Measurements from ENCODE around the gene FADS6. TPM values are rescaled to one million over a fixed set of nuclear protein-coding genes. Genes with fewer than 3 reads are reported as not detected.
A peak's percentile ranks its signal among the peaks of the same experiment; 100 is the strongest.

The FADS6 gene
- total and polyA plus RNA-seq, 2 experiments from 2014 or later, result 0.42 to 0.73 TPM

- Histone ChIP-seq H3K36me3 (ENCODE audit: insufficient read depth) (no peaks in the 10 kb centered on the region), H3K4me1 (ENCODE audit: insufficient read depth) (peaks cover 16% of the 10 kb centered on the region), H3K9me2 (ENCODE audit: insufficient read depth) (no peaks in the 10 kb centered on the region), H3K27me3 (ENCODE audit: insufficient read depth) (peaks cover 78% of the 10 kb centered on the region), H2AFZ (peak within 1 kb of the TSS; percentile 86), H3K27ac (ENCODE audit: low read depth) (no peak within 1 kb of the TSS), H3K4me2 (peak within 1 kb of the TSS; percentile 93), H3F3A (replicated peaks; ENCODE audit: low read depth) (no peaks in the 10 kb centered on the region), H4K20me1 (replicated peaks; ENCODE audit: insufficient read depth) (no peaks in the 10 kb centered on the region), H3K79me2 (replicated peaks; ENCODE audit: insufficient read depth) (no peaks in the 10 kb centered on the region), H3K4me3 (peak within 1 kb of the TSS; percentile 61)
- Mint-ChIP-seq H3K9me3 (no peaks in the 10 kb centered on the region), H3K27ac (no peak within 1 kb of the TSS), H3K4me3 (peak within 1 kb of the TSS; percentile 70), H3K4me1 (peaks cover 7% of the 10 kb centered on the region), H3K27me3 (ENCODE audit: insufficient read depth, low read depth, poor library complexity) (peaks cover 69% of the 10 kb centered on the region), H3K36me3 (ENCODE audit: low read depth) (no peaks in the 10 kb centered on the region)
- DNase-seq (ENCODE audit: low spot score) (peak; percentile 61), ATAC-seq (peak; percentile 13)
- no peak for TF ChIP-seq NANOG (IDR thresholded peaks at IDR 0.05; ENCODE audit: borderline replicate concordance)
- TF ChIP-seq EZH2 (IDR thresholded peaks at IDR 0.05; ENCODE audit: low read depth, unreplicated experiment), result peak; percentile 93
- no peak for TF ChIP-seq STAT1 (IDR thresholded peaks at IDR 0.05; ENCODE audit: unreplicated experiment)
- no peak for TF ChIP-seq ZNF462 (CRISPR knock-in tag; IDR thresholded peaks at IDR 0.05)
- TF ChIP-seq REST (IDR thresholded peaks at IDR 0.05; ENCODE audit: unreplicated experiment), result no peak
- no peak for TF ChIP-seq CTCF (conservative IDR thresholded peaks at IDR 0.05; ENCODE audit: low read depth in 2 of 2)
- TF ChIP-seq CREB1 (CRISPR knock-in tag; IDR thresholded peaks at IDR 0.05; ENCODE audit: low read depth), result no peak
These were observed 31.0 kb upstream of the FADS6 start, which contains the start of gene OTOP2 for GRCh38 chr17:74924250-74924948. TSS of gene OTOP2 (plus strand) at chr17:74924273. CDS start at chr17:74924633, 360 bp downstream.

Measured in GM23338 (cell line).